LNCAP (cell line): ENCODE measurements around the gene SLC18B1.

Source experiments
- TF ChIP-seq, protein P1 (sequence below): fragments of 450-650 bp; IDR thresholded peaks from 2 replicates; pipeline ENCODE4 v1.5.1; 2017; ENCODE audit warnings: mild to moderate bottlenecking

Gene SLC18B1

DNA sequence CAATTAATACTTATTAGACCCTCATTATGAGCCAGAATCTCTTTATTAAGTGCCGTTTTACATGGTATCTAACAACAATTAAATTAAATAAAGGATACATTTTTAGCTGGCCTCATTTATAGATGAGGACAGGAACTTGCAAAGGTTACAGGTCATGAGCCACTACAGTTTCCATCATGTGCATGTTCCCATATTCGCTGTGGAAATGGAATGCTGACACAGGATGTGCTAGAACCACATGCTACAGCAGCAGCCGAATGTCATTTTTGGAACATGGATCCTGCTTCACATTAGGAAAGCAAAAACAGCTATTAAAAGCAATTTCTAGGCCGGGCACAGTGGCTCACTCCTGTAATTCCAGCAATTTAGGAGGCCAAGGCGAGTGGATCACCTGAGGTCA lies 5.9 kb downstream of the SLC18B1 start:
- TF ChIP-seq, protein P1, sequence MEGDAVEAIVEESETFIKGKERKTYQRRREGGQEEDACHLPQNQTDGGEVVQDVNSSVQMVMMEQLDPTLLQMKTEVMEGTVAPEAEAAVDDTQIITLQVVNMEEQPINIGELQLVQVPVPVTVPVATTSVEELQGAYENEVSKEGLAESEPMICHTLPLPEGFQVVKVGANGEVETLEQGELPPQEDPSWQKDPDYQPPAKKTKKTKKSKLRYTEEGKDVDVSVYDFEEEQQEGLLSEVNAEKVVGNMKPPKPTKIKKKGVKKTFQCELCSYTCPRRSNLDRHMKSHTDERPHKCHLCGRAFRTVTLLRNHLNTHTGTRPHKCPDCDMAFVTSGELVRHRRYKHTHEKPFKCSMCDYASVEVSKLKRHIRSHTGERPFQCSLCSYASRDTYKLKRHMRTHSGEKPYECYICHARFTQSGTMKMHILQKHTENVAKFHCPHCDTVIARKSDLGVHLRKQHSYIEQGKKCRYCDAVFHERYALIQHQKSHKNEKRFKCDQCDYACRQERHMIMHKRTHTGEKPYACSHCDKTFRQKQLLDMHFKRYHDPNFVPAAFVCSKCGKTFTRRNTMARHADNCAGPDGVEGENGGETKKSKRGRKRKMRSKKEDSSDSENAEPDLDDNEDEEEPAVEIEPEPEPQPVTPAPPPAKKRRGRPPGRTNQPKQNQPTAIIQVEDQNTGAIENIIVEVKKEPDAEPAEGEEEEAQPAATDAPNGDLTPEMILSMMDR: no peak

GRCh38 chr6:132790450-132790849 lies 8.0 kb downstream of the SLC18B1 start:
- TF ChIP-seq, protein P1: no peak

DNA sequence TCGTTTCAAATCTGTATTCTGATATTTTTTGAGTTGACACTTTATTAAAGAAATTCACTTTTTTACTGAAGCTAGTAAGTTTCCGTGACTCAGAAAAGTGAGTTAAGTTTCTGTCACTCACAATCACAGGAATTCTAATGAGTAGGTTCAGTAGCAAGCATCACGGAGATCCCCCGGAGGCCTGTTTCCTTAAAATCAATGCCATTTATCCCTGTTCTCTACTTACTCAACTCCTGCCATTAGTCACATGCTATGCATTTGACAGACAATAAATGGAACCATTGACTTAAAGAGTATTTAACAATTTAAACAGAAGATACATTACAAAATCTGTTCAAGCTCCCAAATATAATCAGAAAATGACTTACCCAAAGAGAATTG lies 9.1 kb downstream of the SLC18B1 start:
- TF ChIP-seq, protein P1: no peak

DNA sequence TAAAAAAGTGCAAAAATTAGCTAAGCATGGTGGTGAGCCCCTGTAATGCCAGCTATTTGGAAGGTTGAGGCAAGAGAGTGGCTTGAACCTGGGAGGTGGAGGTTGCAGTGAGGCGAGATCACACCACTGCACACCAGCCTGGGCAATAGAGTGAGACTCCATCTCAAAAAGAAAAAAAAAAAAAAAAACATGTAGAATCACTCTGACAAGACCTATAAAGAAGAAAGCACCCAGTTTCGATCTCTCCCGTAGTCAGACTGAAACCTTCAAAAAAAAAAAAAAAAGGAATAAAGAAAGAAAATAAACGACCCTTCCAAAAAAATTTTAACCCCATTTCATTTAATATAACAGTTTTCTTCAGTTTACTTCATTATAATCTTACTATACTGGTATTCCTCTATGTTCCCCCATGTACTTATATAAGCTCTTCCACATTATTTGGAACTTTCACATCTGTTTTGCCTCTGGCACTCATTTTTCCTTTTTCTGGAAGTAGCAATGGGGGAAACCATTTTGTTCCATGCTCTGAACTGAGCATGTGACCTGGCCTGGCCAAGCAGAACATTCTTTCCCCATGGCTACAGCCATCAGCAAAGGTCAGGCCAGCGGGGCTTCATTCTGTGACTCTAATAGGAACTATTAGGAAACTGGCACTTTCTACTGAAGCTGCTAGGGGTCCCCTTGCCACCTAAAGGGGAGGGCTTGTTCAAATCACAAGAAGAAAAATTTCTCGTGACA lies 9.6 kb downstream of the SLC18B1 start:
- TF ChIP-seq, protein P1: no peak

GRCh38 chr6:132785936-132786335 lies 12.5 kb downstream of the SLC18B1 start:
- TF ChIP-seq, protein P1: no peak

DNA sequence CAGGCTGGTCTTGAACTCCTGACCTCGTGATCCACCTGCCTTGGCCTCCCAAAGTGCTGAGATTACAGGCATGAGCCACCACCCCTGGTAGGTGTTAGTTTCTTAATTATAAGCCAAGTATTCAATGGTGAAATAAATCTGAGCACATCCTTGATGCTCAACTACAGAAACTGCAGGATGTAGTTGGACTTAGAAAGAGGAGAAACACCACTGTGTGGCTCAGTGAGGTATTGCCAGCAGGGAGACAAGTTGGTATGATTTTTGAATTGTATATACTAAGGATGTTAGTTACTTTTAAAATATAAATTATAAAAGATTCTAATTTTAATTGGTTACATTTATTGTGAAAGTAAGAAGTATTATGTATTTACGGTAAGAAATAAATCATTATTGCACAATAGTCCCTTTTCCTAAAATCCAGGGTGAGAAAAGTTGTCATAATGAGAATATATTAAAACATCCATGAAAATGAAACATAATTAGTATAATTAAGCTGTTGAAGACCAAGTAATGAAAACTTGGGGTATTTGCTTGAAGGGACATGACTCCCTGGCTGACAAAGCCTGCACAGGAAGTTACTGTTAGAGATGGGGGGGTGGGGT lies 17.6 kb downstream of the SLC18B1 start:
- TF ChIP-seq, protein P1: peak; percentile 30

GRCh38 chr6:132768051-132768517 lies 30.4 kb downstream of the SLC18B1 start:
- TF ChIP-seq, protein P1: peak; percentile 70
